NCI-H1048 (cell line): ENCODE data around the gene BTN1A1.
"Not testable (repeated sequence)": the region's sequence is repeated elsewhere in the genome, so short reads cannot be mapped to it uniquely, and the experiment has no call there.

Source experiments
- DNase-seq: peaks from one replicate; lab custom pipeline; 2025; lab: John Stamatoyannopoulos, UW

Gene BTN1A1

GRCh38 chr6:26516481-26517427 lies 16.7 kb downstream of the BTN1A1 start:
- no peak for DNase-seq

- no peak for DNase-seq
Observed at GRCh38 chr6:26519359-26519758, 19.3 kb downstream of the BTN1A1 start.

- DNase-seq, result no peak
Observed at GRCh38 chr6:26520237-26520849, 20.2 kb downstream of the BTN1A1 start.

- DNase-seq, result peak; percentile 72
Observed at GRCh38 chr6:26520850-26521599, 20.9 kb downstream of the BTN1A1 start.

- DNase-seq, result no peak
Observed at GRCh38 chr6:26521600-26522391, 21.7 kb downstream of the BTN1A1 start.

GRCh38 chr6:26522486-26523228 lies 22.6 kb downstream of the BTN1A1 start:
- not testable (repeated sequence) for DNase-seq

- not testable (repeated sequence) for DNase-seq
Observed at GRCh38 chr6:26524314-26524713, 24.2 kb downstream of the BTN1A1 start.

GRCh38 chr6:26524722-26525370 lies 24.7 kb downstream of the BTN1A1 start:
- no peak for DNase-seq

GRCh38 chr6:26525838-26526237 lies 25.7 kb downstream of the BTN1A1 start:
- DNase-seq, result no peak

GRCh38 chr6:26526928-26527327 lies 26.8 kb downstream of the BTN1A1 start:
- no peak for DNase-seq

- DNase-seq, result no peak
Observed at GRCh38 chr6:26530203-26530602, 30.1 kb downstream of the BTN1A1 start.

GRCh38 chr6:26531897-26532296 lies 31.8 kb downstream of the BTN1A1 start:
- DNase-seq, result no peak

GRCh38 chr6:26532699-26533531 lies 32.8 kb downstream of the BTN1A1 start:
- peak; percentile 72 for DNase-seq

- no peak for DNase-seq
Observed at GRCh38 chr6:26533532-26533931, 33.4 kb downstream of the BTN1A1 start.

- no peak for DNase-seq
Observed at GRCh38 chr6:26534681-26535465, 34.8 kb downstream of the BTN1A1 start.

GRCh38 chr6:26536571-26537159 lies 36.6 kb downstream of the BTN1A1 start:
- no peak for DNase-seq

- peak; percentile 84 for DNase-seq
Observed at GRCh38 chr6:26537160-26537845, 37.2 kb downstream of the BTN1A1 start.
